Purkinje cell (primary cell): ENCODE data around the gene NPIPB2. TPM values are rescaled to one million over a fixed set of nuclear protein-coding genes. Genes with fewer than 3 reads are reported as not detected.

Experiments
- polyA plus RNA-seq: library from polyadenylated mRNA; unstranded; fragments of >200 nt; fragmentation: Nextera tagmentation; gene quantifications from 2 replicates; pipeline ENCODE4 v1.2.1, GENCODE V29; 2014

NPIPB2 gene
- polyA plus RNA-seq = 0.29 TPM in 1 of 2 replicates, not detected in the other

DNA sequence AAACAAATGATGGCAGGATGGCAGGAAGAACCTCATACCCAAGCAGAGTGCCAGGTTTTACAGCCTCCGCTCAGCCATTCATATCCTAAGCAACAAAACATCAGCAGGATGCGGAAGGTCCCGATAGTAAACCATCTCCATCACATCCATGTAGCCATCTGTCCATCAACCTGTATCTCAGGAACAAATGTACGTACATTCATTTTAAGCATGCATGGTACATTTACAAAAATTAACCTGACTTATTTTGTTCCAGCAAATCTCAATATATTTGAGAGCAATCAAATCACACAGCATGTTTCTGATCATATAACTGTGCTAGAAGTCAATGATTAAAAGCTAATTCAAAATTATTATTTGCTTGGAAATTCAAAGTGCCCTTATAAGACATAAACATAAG is at the start of gene NPIPB2:
TSS of gene NPIPB2 (minus strand) at position 101 of the 400 bp plus-strand sequence. CDS start at position 101, 0 bp downstream.

DNA sequence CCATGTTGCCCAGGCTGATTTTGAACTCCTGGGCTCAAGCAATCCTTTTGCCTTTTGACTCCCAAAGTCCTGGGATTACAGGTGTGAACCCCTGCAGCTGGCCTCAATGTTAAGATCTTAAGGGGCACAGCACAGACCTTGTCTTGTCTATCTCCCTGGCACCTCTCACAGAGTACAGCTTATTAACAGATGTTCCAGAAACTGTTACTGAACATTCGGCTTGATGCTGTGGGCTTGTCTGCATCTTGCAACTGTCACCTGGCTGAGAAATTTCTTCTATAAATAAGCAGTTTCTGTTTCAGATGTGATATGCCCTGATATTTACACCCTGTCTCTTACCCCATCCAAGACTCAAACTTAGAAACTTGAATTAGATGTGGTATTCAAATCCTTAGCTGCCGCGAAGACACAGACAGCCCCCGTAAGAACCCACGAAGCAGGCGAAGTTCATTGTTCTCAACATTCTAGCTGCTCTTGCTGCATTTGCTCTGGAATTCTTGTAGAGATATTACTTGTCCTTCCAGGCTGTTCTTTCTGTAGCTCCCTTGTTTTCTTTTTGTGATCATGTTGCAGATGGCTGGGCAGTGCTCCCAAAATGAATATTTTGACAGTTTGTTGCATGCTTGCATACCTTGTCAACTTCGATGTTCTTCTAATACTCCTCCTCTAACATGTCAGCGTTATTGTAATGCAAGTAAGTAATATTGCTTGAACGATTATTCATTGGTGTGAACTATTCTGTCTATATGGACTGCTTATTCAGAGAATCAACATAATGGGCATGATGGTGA is 23.1 kb upstream of the NPIPB2 start, which contains the start of gene TNFRSF17:
TSS of gene TNFRSF17 (plus strand) at position 450 of the 791 bp plus-strand sequence. CDS start at position 565, 115 bp downstream.

DNA sequence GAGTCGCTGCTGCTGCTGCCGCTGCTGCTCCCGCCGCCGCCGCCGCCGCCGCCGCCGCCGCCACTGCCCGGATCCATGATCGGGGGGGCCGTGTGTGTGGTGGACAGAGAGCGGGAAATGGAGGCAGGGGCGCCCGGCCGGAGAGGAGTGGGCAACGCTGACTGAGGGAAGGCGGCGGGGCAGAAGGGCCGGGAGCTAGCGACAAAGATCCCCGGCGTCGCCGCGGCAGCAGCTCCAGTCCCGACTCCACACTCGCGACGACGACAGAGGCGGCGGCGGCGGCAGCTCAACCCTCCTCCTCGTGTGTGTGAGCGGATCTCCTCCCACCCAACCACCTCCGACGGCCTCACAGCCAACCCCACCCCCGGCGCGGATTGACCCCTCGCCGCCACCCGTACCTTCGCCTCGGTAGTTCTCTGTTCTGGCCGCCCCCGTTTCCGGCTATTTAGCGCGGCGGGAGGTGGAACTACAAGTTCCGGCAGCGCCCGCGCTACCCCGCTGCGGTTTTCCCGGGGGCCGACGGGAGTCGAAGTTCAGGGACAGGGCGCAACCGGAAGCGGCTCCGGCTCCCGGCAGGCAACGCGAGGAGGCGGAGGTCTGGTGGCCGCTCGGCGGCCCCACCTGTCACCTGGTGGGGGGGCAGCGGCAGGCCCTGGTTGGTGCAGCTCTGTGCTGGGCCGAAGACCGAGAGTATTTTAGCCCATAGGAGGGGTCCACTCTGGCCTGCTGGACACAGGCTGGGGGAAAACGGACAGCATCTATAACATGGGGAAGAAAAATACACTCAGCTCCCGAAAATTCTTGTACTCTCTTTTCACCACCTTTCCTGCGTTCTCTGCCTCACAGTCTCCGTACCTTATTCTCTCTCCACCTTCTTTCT is 26.0 kb downstream of the NPIPB2 start, which contains the start of gene GSPT1:
TSS of gene GSPT1 (minus strand) at position 313 of the 880 bp plus-strand sequence. CDS start at position 77, 236 bp downstream.

Other genes starting within 250 kb of the NPIPB2 start
- 10.8 and 14.6 TPM in 2 replicates for gene TXNDC11, start 199.2 kb downstream of the NPIPB2 start, polyA plus RNA-seq
- 64.2 and 89.5 TPM in 2 replicates for gene ZC3H7A, start 144.8 kb downstream of the NPIPB2 start, polyA plus RNA-seq
- gene RSL1D1, start 90.5 kb downstream of the NPIPB2 start, polyA plus RNA-seq = 147 and 245 TPM in 2 replicates
- 28.7 and 47.3 TPM in 2 replicates for gene GSPT1, start 26.1 kb downstream of the NPIPB2 start, polyA plus RNA-seq
- gene TNFRSF17, start 23.2 kb upstream of the NPIPB2 start, polyA plus RNA-seq = 6.6 and 15.0 TPM in 2 replicates
- gene SNX29, start 34.7 kb upstream of the NPIPB2 start, polyA plus RNA-seq = 29.2 and 38.3 TPM in 2 replicates